Measurements from ENCODE around the gene THOC1.

Gene THOC1

DNA sequence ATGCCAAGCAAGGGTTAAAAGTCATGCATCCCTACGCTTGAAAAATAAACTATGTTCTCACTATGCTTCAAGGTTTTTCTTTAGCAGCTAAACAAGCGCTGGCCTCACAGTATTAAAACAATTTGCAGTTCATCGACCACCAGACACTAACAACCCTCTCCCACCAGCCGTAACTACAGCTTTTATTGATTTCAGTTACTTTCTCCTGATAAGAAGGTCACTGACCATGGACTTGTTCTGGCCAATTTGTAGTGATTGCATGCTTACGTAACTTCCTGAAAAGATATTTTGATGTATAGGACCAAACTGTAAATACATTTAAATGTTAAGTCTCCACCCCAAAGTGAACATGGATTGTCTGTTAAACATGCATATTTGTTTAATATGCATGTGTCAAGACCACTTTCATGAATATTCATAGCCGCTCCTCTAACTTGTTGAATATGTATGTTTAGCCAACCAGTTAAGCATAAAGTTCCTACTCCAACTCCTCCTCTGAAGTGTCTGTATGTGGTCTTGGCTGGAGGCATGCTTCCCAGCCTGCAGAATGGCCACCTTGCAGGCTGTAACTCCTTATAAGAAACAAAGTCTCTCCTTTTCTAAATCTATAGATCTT is 1.7 kb upstream of the THOC1 start:
- H3K27ac ChIP-seq (ENCODE audit: poor library complexity, severe bottlenecking) = no peak overlapping the region
- no peaks in the 10 kb centered on the region for H3K27me3 ChIP-seq (ENCODE audit: insufficient read depth, poor library complexity, severe bottlenecking)
- TF ChIP-seq, protein P1, sequence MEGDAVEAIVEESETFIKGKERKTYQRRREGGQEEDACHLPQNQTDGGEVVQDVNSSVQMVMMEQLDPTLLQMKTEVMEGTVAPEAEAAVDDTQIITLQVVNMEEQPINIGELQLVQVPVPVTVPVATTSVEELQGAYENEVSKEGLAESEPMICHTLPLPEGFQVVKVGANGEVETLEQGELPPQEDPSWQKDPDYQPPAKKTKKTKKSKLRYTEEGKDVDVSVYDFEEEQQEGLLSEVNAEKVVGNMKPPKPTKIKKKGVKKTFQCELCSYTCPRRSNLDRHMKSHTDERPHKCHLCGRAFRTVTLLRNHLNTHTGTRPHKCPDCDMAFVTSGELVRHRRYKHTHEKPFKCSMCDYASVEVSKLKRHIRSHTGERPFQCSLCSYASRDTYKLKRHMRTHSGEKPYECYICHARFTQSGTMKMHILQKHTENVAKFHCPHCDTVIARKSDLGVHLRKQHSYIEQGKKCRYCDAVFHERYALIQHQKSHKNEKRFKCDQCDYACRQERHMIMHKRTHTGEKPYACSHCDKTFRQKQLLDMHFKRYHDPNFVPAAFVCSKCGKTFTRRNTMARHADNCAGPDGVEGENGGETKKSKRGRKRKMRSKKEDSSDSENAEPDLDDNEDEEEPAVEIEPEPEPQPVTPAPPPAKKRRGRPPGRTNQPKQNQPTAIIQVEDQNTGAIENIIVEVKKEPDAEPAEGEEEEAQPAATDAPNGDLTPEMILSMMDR (IDR thresholded peaks at IDR 0.05; ENCODE audit: poor library complexity, severe bottlenecking) = no peak
- DNase-seq (ENCODE audit: low spot score) = no peak
- H3K36me3 ChIP-seq (ENCODE audit: low read depth) = peaks cover 14% of the 10 kb centered on the region
- H3K9me3 ChIP-seq (ENCODE audit: severe bottlenecking) = no peaks in the 10 kb centered on the region
- ATAC-seq (ENCODE audit: low read depth) = no peak
- H3K4me1 ChIP-seq (ENCODE audit: insufficient read depth, poor library complexity, severe bottlenecking) = peaks cover 14% of the 10 kb centered on the region
- H3K4me3 ChIP-seq (ENCODE audit: severe bottlenecking) = no peak overlapping the region

DNA sequence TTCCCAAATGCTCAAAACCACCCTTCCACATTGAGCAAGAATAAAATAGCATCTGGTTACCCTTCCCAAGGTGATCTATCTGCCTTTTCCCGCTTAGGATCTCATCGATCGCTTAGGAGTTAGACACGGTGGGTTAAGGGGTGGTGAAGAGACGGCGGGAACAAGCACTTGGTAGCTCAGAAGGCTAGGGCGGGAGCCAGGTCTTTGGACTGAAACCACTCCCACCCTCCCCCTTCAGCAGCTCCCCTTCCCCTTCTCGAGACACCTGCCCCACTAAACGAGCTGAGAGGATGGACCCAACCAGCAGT is 513 bp downstream of the THOC1 start:
- Histone ChIP-seq H3K27ac (ENCODE audit: poor library complexity, severe bottlenecking) (peak overlapping the region; percentile 61), H3K36me3 (ENCODE audit: low read depth) (peaks cover 33% of the 10 kb centered on the region), H3K4me1 (ENCODE audit: insufficient read depth, poor library complexity, severe bottlenecking) (peaks cover 12% of the 10 kb centered on the region), H3K9me3 (ENCODE audit: severe bottlenecking) (no peaks in the 10 kb centered on the region), H3K27me3 (ENCODE audit: insufficient read depth, poor library complexity, severe bottlenecking) (no peaks in the 10 kb centered on the region), H3K4me3 (ENCODE audit: severe bottlenecking) (peak overlapping the region; percentile 72)
- ATAC-seq (ENCODE audit: low read depth) (peak; percentile 40), DNase-seq (ENCODE audit: low spot score) (no peak)
- TF ChIP-seq, protein P1 (IDR thresholded peaks at IDR 0.05; ENCODE audit: poor library complexity, severe bottlenecking) = no peak

DNA sequence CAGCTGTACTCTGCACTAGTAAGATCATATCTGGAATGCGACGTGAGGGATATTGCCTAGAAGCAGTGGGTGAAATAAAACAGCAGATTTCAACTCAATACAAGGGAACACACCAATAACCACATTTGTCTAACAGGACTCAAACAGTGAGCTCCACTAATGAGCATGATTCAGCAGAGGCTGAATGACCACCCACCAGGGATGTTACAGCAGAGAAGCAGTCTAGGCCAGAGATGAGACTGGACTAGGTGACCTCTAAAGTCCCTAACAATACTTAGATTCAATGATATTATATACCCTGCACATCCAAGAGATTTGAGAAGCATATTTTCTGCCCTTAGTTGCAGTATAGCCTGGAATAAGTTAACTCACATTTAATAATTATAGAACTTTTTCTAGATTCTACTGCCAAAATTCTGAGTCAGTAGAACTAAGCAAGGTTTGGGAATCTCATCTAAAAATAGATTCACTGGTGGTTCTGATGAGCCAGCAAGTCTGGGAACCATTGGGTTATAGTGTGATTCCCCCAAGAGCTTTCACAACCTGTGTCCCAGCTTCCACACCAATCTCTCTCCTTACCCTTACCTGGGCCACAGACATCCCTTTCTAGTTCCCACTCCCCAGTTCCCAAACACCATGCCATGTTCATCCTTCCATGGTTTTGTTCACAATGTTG is 6.3 kb downstream of the THOC1 start:
- ATAC-seq (ENCODE audit: low read depth) (no peak), DNase-seq (ENCODE audit: low spot score) (no peak)
- TF ChIP-seq, protein P1 (IDR thresholded peaks at IDR 0.05; ENCODE audit: poor library complexity, severe bottlenecking) = no peak
- H3K4me1 ChIP-seq (ENCODE audit: insufficient read depth, poor library complexity, severe bottlenecking) = peaks cover under 1% of the 10 kb centered on the region
- no peak overlapping the region for H3K27ac ChIP-seq (ENCODE audit: poor library complexity, severe bottlenecking)
- no peaks in the 10 kb centered on the region for H3K27me3 ChIP-seq (ENCODE audit: insufficient read depth, poor library complexity, severe bottlenecking)
- peaks cover 91% of the 10 kb centered on the region for H3K36me3 ChIP-seq (ENCODE audit: low read depth)
- no peak overlapping the region for H3K4me3 ChIP-seq (ENCODE audit: severe bottlenecking)
- H3K9me3 ChIP-seq (ENCODE audit: severe bottlenecking) = no peaks in the 10 kb centered on the region

DNA sequence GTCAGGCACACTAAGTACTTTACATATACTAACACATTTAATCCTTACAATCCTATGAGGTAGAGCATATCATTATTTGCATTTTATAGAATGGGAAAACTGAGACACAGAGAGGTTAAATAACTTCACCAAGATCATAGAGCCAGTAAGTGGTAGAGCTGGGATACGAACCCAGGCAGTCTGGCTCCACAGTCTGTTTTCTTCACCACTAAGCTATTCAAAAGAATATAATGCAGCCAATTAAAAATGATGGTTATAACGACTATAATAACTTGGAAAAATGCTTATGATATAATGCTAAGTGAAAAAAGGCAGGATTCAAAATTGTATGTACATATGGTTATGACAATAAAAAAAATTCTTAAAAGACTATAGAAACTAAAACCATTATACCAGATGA is 7.3 kb downstream of the THOC1 start:
- ATAC-seq (ENCODE audit: low read depth) (no peak), DNase-seq (ENCODE audit: low spot score) (no peak)
- Histone ChIP-seq H3K27ac (ENCODE audit: poor library complexity, severe bottlenecking) (no peak overlapping the region), H3K36me3 (ENCODE audit: low read depth) (peaks cover 97% of the 10 kb centered on the region), H3K9me3 (ENCODE audit: severe bottlenecking) (no peaks in the 10 kb centered on the region), H3K27me3 (ENCODE audit: insufficient read depth, poor library complexity, severe bottlenecking) (no peaks in the 10 kb centered on the region), H3K4me3 (ENCODE audit: severe bottlenecking) (no peak overlapping the region), H3K4me1 (ENCODE audit: insufficient read depth, poor library complexity, severe bottlenecking) (no peaks in the 10 kb centered on the region)
- TF ChIP-seq, protein P1 (IDR thresholded peaks at IDR 0.05; ENCODE audit: poor library complexity, severe bottlenecking) = no peak

DNA sequence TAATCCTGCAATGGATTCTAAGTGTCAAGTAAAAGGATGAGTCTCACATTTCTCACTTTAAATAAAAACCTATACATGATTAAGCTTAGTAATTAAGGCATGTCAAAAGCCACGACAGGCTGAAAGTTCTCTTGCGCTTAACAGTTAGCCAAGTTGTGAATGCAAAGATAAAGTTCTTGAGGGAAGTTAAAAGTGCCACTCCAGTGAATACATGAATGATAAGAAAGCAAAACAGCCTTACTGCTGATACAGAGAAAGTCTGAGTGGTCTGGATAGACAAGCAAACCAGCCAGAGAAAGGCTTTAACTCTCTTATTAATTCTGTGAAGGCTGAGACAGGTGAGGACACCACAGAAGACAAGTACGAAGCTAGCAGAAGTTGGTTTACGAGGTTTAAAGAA is 12.7 kb downstream of the THOC1 start:
- peaks cover 98% of the 10 kb centered on the region for H3K36me3 ChIP-seq (ENCODE audit: low read depth)
- no peaks in the 10 kb centered on the region for H3K4me1 ChIP-seq (ENCODE audit: insufficient read depth, poor library complexity, severe bottlenecking)
- no peak overlapping the region for H3K27ac ChIP-seq (ENCODE audit: poor library complexity, severe bottlenecking)
- no peak for ATAC-seq (ENCODE audit: low read depth)
- TF ChIP-seq, protein P1 (IDR thresholded peaks at IDR 0.05; ENCODE audit: poor library complexity, severe bottlenecking) = no peak
- H3K9me3 ChIP-seq (ENCODE audit: severe bottlenecking) = no peaks in the 10 kb centered on the region
- no peak overlapping the region for H3K4me3 ChIP-seq (ENCODE audit: severe bottlenecking)
- no peak for DNase-seq (ENCODE audit: low spot score)
- no peaks in the 10 kb centered on the region for H3K27me3 ChIP-seq (ENCODE audit: insufficient read depth, poor library complexity, severe bottlenecking)

All from RWPE2 (cell line).